Peyer's patch (tissue), 4 donors: ENCODE data around the gene HOXD11. TPM values are rescaled to one million over a fixed set of nuclear protein-coding genes. Genes with fewer than 3 reads are reported as not detected.

ENCODE experiments used
- DNase-seq, 3 donors: peaks; one replicate each; pipeline ENCODE4 v3.0.0-alpha.2; 2017 to 2019
- H3K27ac ChIP-seq, 4 donors: fragments of 200-600 bp; sonication (generic); one replicate each; pipeline ENCODE4 v1.5.1; 2016 to 2019
- H3K27me3 ChIP-seq, 2 donors: fragments of 200-600 bp; sonication (generic); one replicate each; pipeline ENCODE4 v1.5.1; 2019
- H3K36me3 ChIP-seq, 3 donors: fragments of 200-600 bp; sonication (generic); one replicate each; pipeline ENCODE4 v1.5.1; 2016 to 2019
- H3K4me1 ChIP-seq, 4 donors: fragments of 200-600 bp; sonication (generic); one replicate each; pipeline ENCODE4 v1.5.1; 2016 to 2019
- H3K4me3 ChIP-seq, 4 donors: fragments of 200-600 bp; sonication (generic); 1 replicate in 3 of 4; 2 replicates in 1 of 4; pipeline ENCODE4 v1.5.1; 2016 to 2019; ENCODE audit warnings: mild to moderate bottlenecking in 1 of 4
- H3K9me3 ChIP-seq, 4 donors: fragments of 200-600 bp; sonication (generic); one replicate each; pipeline ENCODE4 v1.5.1; 2016 to 2019; ENCODE audit warnings: mild to moderate bottlenecking in 1 of 4
- POLR2A ChIP-seq, 2 donors: fragments of 450-650 bp; IDR thresholded peaks; one replicate each; pipeline ENCODE4 v1.5.1; 2017; ENCODE audit warnings: antibody characterized with exemption in 2 of 2, mild to moderate bottlenecking in 2 of 2, moderate library complexity in 2 of 2
- total RNA-seq, 4 donors: library from RNA; depleted of rRNA; stranded (reverse); fragments of >200 nt; gene quantifications; one replicate each; pipeline ENCODE4 v1.1.0, GENCODE V29; 2016
- TF ChIP-seq, protein P1 (sequence below), 6 experiments: fragments of 450-650 bp in 4 of 6; fragments of 200-600 bp in 2 of 6; sonication (generic) in 1 of 6; IDR thresholded peaks; one replicate each; pipeline ENCODE4 v1.5.1; 2017 to 2019; ENCODE audit warnings: antibody characterized with exemption in 6 of 6, mild to moderate bottlenecking in 3 of 6, moderate library complexity in 1 of 6

HOXD11 gene
- total RNA-seq, 4 donors from 2014 or later = not detected

DNA sequence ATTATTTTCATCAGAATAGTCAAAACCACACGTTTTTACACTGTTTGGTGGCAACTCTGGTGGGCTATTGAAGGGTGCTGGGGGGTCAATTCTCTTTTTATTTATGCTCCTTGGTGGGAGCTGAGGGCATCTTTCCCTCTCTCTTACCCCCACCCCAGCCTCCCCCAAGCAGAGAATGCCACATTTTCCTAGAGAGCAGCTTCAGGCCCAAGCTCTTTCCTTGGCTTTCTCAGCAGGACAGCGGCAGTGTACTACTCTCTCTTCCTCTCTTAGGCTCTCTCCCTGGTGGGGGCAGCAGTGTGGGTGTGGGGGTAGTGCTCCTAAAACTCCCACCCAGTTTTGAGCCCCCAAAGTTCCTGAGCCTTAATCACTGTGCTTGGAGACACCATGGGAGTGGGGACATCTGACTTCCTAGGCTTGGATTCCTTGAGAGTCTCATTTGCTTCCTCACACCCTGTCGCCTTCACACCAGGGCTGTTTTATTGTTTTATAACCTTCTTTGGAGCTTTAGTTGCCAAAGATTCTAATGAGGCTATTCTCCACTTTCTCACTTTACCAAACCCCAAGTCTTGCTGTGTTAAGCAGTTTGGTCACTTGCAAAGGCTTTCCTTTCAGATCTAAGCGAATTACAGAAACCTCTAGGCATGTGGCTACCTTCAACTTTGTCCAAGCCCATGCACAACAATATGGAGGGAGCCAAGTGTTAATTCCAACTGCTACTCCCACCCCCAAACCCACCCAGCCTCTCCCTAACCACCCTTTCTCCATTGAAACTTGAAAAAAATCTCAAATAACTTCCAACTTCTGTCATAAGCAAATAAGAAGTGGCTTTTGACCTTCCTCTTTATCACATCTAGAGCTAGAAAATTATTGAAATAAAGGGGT lies 38.2 kb downstream of the HOXD11 start:
- Histone ChIP-seq H3K27ac (no peak overlapping the region), H3K27me3 (no peaks in the 10 kb centered on the region)

DNA sequence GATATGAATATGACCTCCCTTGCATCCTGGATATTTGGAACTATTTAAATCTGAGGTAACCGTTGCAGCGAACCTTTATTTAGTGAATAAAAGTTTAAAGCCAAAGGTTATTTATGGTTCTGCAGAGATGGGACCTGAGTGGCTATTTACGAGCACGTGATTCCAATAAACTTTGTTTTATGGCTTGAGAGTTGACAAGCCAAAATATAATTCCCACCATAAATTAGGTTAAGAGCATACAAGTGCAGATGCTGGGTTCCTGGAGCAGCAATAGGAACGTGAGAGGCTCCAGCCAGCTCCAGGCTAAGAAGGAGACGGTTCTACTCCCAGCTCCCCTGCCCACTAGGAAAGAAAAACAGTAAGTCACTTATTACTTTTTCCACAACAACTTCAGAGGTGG lies 39.0 kb downstream of the HOXD11 start:
- H3K36me3 ChIP-seq = no peaks in the 10 kb centered on the region
- H3K9me3 ChIP-seq = no peaks in the 10 kb centered on the region
- TF ChIP-seq, protein P1, sequence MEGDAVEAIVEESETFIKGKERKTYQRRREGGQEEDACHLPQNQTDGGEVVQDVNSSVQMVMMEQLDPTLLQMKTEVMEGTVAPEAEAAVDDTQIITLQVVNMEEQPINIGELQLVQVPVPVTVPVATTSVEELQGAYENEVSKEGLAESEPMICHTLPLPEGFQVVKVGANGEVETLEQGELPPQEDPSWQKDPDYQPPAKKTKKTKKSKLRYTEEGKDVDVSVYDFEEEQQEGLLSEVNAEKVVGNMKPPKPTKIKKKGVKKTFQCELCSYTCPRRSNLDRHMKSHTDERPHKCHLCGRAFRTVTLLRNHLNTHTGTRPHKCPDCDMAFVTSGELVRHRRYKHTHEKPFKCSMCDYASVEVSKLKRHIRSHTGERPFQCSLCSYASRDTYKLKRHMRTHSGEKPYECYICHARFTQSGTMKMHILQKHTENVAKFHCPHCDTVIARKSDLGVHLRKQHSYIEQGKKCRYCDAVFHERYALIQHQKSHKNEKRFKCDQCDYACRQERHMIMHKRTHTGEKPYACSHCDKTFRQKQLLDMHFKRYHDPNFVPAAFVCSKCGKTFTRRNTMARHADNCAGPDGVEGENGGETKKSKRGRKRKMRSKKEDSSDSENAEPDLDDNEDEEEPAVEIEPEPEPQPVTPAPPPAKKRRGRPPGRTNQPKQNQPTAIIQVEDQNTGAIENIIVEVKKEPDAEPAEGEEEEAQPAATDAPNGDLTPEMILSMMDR (IDR thresholded peaks at IDR 0.05) = no peak
- no peak for TF ChIP-seq POLR2A (IDR thresholded peaks at IDR 0.05)
- DNase-seq = no peak
- H3K4me3 ChIP-seq = no peak overlapping the region
- H3K27ac ChIP-seq = no peak overlapping the region
- H3K4me1 ChIP-seq = peaks cover 0 to 18% (median 0%) of the 10 kb centered on the region in 4 donors
- H3K27me3 ChIP-seq = no peaks in the 10 kb centered on the region

More for the DNA sequence above, 38.2 kb downstream of the HOXD11 start:
- H3K4me3 ChIP-seq = no peak overlapping the region
- H3K4me1 ChIP-seq = peaks cover 0 to 23% (median 0%) of the 10 kb centered on the region in 4 donors
- no peaks in the 10 kb centered on the region for H3K36me3 ChIP-seq
- TF ChIP-seq, protein P1 (IDR thresholded peaks at IDR 0.05) = no peak
- no peak for TF ChIP-seq POLR2A (IDR thresholded peaks at IDR 0.05)
- H3K9me3 ChIP-seq = no peaks in the 10 kb centered on the region
- DNase-seq = no peak

DNA sequence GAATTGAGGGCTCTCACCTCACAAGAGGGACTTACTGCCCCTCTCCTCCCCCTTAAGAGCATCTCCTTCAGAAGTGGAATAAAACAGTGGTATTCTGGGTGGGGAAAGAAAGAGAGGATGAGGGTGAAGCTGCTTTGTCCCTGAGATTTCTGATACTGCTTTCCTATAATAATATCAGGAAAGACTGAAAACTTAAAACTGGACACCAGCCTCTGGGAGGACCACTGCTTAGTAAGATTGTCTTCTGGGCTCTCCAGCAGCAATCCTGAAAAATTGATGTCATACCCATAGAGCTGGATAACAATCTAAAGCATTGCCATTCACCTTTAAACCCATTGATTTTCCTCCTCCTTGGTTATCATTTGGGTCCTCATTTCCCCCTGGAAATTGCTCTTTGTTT lies 39.6 kb downstream of the HOXD11 start:
- H3K9me3 ChIP-seq = no peaks in the 10 kb centered on the region
- H3K27ac ChIP-seq = no peak overlapping the region
- H3K36me3 ChIP-seq = no peaks in the 10 kb centered on the region
- TF ChIP-seq POLR2A (IDR thresholded peaks at IDR 0.05) = no peak
- TF ChIP-seq, protein P1 (IDR thresholded peaks at IDR 0.05) = no peak
- no peak for DNase-seq
- H3K4me1 ChIP-seq = peaks cover 0 to 15% (median 0%) of the 10 kb centered on the region in 4 donors
- H3K27me3 ChIP-seq = no peaks in the 10 kb centered on the region
- H3K4me3 ChIP-seq = no peak overlapping the region

DNA sequence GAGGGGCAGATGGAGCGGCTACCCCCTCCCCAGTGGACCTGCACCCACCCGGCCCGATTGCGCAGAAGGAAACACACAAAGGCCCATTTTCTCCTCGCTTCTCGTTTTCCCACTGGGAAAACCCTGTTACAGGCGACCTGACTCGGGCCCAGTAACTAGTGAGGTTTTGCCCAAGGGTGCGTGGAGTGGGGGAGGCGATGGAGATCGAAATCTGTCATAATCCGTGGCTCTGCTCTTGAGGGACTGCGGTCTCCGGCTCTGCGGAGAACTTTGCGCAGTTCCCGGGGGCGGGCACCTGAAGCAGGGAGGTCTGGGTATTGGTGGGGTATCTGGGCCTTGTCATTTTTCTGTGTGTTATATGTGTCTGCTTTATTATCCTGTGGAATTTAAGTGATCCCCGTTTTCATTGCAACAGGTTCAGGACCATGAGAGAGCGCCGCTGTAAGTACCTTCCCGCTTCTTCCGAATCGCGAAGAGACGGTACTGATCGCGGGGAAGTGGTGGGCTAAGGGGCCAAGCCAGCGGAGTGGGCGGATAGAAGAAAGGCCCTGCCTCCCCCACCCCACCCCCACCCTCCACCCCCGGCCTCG lies 40.2 kb downstream of the HOXD11 start:
- H3K4me1 ChIP-seq = peaks cover 0 to 15% (median 0%) of the 10 kb centered on the region in 4 donors
- no peak overlapping the region for H3K27ac ChIP-seq
- TF ChIP-seq, protein P1 (IDR thresholded peaks at IDR 0.05) = no peak
- no peak for TF ChIP-seq POLR2A (IDR thresholded peaks at IDR 0.05)
- DNase-seq = no peak
- H3K4me3 ChIP-seq = no peak overlapping the region
- H3K36me3 ChIP-seq = peaks cover 0 to 2% (median 0%) of the 10 kb centered on the region in 3 donors
- no peaks in the 10 kb centered on the region for H3K27me3 ChIP-seq
- H3K9me3 ChIP-seq = no peaks in the 10 kb centered on the region

DNA sequence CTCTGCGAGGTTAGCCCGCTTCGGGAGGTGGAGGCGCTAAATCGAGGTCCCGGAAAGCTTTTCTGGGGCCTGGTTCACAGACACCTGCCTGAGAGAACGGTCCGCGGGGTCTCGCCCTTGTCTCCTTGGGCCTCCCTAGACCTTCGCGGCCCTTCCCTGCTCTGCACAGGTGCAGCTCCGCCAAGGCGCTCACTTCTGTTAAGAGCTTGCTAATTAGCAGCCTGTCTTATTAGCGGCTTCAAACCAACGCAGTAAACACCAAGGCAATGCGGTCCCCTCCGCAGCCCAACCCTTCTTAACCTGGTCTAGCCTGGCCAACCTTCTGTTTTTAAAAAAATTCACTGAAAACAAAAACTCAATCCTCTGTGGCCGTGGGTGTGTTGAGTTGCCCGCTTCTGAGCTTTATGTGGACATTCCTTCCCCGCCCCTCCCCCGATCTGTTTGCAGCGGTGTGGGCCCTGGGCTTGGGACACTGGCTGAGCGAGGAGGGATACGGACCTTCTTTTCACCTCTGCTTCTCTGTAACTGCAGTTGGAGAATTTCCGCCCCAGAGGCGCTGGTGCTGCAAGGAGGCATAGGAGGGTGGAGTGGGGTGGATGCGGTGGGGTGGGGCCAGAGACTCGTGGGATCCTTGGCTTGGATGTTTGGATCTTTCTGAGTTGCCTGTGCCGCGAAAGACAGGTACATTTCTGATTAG lies 40.9 kb downstream of the HOXD11 start:
- DNase-seq = no peak

More for the DNA sequence above, 40.9 kb downstream of the HOXD11 start:
- Histone ChIP-seq H3K4me1 (peaks cover 0 to 15% (median 0%) of the 10 kb centered on the region in 4 donors), H3K9me3 (no peaks in the 10 kb centered on the region), H3K4me3 (no peak overlapping the region), H3K36me3 (peaks cover 0 to 8% (median 0%) of the 10 kb centered on the region in 3 donors), H3K27ac (no peak overlapping the region), H3K27me3 (no peaks in the 10 kb centered on the region)
- TF ChIP-seq, protein P1 (IDR thresholded peaks at IDR 0.05) = no peak
- no peak for TF ChIP-seq POLR2A (IDR thresholded peaks at IDR 0.05)
